M059J (cell line): ENCODE results near the gene ANKRD18B. TPM values are rescaled to one million over a fixed set of nuclear protein-coding genes. Genes with fewer than 3 reads are reported as not detected.
A peak's percentile ranks its signal among the peaks of the same experiment; 100 is the strongest.
"Not testable (repeated sequence)": the region's sequence is repeated elsewhere in the genome, so short reads cannot be mapped to it uniquely, and the experiment has no call there.

ENCODE experiments used
- DNase-seq: peaks from one replicate; pipeline ENCODE4 v3.0.0-alpha.2; 2012; ENCODE audit warnings: low read depth
- total RNA-seq: library from RNA; depleted of rRNA; stranded (reverse); fragments of >200 nt; shearing (Covaris generic); gene quantifications from 2 replicates; pipeline ENCODE4 v1.2.3, GENCODE V29; 2014

ANKRD18B gene
- total RNA-seq, 1 experiment from 2014 or later = 0.42 TPM

DNA sequence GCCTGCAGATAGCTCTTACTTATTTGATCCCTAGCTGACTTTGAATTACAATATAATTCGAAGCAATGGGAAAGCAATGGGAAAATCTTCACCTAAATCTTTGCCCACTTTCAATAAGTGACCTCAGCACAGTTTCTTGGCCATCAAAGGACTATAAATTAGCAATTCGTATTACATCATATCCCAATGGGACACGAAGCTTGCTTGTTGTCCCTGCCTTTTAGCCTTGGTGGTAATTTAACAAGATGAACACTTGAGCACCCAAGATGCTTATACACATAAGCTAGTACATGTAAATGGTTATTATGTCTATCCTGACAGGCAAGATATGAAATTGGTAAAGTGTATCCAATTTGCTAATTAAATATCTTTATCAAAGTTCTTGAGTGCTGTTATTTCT lies 9.9 kb downstream of the ANKRD18B start:
- DNase-seq = not testable (repeated sequence)

DNA sequence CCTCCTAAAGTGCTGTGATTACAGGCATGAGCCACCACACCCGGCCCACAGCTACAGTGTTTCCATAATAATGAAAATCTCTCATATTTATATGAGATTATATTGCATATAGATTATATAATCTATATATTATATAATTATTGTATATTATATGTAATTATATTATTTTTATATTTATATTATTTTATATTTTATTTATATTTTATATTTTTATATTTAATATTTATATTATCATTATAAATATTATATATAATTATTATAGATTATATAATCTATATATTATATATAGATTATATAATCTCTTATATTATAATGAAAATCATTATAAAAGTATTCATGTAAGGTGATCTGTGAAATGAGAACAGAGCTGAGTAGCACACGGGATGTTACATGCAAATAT lies 11.5 kb downstream of the ANKRD18B start:
- no peak for DNase-seq

DNA sequence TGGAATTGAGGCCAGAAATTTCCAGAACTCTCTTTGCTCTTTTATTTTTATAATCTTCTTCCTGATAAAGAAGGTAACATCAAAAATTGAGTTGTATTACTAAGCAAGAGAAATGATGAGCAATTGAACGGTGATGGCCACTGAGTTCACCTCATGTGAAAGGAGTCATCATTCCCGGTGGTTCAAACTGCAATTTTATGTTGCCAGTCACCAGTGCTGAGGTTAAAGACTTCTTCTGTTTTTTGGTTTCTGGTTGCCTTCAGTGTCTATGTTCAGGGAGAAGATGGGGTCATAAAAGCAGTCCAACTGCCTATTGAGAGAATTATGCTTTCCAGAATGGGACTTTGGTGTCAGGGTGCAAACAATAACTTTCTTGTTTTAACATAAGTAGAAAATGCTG lies 19.4 kb downstream of the ANKRD18B start:
- peak; percentile 11 for DNase-seq

DNA sequence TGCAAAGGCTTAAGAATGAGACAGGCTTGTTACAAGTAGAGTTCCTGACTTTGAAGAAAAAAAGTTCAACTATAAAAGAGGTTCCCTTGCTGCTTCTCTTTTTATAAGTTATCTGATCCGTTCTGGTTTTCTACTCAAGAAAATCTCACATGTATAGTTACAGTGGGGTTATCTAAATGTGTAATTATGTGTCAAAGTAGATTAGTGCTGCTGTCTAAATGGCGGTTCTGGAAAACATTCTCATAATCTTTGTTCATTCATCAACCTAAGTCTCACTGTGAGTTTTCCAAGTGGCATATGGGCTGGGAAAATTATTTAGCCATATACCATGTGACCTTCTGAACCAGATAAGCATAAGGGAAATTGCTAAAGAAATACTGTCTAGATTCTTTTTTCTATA lies 21.7 kb downstream of the ANKRD18B start:
- DNase-seq = not testable (repeated sequence)

DNA sequence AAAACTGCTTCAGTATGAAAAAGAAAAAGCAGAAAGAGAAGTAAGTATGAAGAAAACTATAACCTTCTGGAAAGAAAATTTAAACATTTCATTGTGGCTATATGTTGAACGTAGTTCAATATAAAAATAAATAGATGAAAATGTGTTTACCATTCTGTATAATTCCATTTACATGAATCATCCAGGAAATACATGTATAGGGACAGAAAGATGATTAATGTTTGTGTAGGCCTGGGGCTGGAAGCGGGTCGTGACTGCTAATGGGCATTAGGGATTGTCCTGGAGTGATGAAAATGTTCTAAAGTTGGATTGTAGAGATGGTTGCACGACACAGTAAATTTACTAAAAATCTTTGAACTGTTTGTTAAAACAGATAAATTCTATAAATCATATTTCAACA lies 24.8 kb downstream of the ANKRD18B start:
- not testable (repeated sequence) for DNase-seq

DNA sequence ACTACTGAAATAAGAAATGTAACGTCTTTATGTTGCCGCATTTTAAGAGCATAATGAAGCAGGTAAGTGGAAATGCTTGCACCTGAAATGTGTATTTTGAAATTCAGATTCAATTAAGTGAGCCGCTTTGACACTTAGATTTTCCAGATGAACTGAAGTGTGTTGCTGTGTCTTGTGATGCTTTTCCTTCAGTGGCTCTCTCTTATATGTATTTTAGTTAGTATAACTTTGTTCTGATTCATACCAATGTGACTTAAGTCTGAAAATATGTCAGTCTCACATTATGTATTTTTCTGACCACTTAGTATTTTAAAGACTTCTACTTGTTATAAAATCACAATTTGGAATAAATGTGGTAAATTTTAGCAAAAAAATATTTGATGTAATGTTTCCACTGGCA lies 25.4 kb downstream of the ANKRD18B start:
- DNase-seq = not testable (repeated sequence)

DNA sequence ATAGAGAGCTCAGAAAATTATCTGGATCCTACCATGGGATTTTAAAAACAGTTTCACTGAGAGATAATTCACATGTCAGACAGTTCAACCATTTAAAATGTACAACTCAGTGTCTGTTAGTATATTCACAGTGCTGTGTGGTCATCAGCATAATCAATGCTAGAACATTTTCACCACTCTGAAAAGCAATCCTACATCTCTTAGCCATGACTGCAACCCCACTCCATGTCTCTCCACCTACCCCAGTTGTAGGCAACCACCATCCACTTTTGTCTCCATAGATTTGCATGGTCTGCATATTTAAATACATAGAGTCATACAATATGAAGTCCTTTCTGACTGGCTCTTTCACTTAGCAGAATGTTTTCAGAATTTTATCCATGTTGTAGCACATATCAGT lies 27.1 kb downstream of the ANKRD18B start:
- not testable (repeated sequence) for DNase-seq

DNA sequence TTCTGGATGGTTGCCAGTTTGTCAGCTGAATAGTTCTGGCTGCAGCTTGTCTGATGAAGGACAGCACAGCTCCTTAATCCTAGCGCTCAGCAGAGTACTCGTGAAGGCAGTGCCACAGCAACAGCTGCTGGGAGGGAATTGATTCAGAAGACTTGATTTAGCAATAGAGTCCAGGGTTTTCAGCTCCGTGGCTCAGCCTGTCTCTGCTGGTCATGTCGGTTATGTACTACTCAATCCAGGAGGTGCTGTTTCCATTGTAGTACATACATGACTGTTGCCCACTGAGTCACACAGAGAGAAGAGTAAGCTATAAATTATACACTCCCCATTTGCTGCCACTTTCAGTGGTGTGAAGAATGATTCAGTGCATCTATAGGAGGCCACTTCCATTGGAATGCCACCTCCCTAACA lies 28.3 kb downstream of the ANKRD18B start:
- DNase-seq = not testable (repeated sequence)

DNA sequence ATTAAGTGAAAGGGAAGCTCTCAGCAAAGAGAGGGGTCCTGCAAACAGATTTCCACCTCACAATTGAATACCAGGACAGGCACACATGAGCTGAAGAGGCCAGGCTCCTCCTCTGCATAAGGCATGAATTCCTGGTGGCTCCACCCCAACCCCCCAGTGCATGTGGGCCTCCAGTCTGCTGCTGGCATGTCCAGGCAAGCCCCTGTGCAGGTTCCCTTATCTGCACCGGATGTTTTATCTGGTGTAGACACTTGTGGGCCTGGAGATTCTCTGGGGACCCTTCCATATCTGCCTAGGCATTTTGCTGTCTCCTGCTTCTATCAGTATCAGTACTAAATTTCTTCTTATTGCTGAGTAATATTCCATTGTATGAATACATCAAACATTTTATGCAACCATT lies 36.2 kb downstream of the ANKRD18B start:
- DNase-seq = not testable (repeated sequence)

DNA sequence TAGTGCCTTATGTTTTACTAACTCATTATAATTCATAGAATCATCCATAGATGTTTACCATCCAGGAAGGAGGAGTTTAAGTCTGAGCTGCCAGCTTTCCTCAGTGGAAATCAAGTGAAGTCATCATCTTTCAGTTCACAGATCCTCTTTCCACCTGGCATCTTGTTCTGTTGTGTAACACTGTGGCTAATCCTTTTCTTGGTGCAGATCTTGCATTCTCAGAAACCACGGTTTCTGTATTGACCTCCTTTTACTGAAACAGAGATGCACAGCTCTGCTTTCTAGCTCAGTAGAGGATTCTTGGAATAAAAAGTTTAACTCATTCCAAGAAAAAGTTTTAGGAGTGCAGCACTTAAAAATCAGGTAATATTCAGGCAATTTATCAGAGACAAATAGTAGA lies 38.1 kb downstream of the ANKRD18B start:
- DNase-seq = not testable (repeated sequence)

DNA sequence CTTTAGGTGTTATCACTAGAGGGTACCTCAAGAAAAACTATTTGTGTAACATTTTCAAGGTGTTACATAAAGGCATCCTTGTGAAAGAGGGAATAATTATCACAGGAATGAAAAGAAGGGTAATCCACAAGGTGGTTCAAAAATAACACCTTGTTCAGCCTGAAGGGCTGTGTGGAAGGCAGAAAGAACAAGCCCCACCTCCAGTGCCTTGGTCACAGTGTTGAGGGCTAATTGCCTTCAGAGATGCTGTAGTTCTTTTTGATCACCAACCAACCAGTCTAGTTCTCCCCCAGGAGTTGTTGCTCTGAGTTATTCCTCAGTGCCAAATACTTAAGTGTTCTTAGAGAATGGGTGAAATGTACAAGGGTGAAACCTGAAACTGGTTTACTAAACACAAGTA lies 43.7 kb downstream of the ANKRD18B start:
- not testable (repeated sequence) for DNase-seq

DNA sequence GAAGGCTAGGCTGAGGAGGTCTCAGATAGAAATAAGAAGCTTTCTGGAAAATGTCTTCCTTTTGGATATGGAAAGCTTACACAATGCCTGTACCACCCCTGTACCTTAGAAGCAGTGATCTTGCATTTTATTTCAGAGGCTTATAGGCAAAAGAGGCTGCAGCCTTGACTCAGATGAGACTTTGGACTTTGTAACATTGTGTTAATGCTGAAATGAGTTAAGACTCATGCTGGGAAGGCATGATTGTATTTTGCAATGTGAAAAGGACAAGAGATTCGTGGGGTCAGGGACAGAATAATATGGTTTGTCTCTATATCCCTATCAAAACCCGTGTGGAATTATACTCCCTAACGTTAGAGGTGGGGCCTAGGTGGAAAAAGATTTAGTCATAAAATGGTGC lies 53.7 kb downstream of the ANKRD18B start:
- not testable (repeated sequence) for DNase-seq

DNA sequence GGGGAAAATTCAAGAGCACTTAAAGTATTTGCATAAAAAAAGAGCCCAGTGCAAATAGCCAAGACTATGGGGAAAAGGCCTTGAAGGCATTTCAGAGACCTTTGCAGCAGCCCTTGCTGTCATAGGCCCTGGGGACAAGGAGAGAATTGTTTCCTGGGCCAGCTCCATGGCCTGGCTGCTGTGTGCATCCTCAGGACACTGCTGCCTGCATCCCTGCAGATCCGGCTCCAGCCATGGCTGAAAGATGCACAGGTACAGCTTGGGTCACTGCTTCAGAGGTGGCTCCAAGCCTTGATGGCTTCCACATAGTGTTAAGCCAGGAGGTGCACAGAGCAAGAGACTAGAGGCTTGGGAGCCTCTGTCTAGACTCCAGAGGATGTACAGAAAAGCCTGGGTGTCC lies 55.9 kb downstream of the ANKRD18B start:
- not testable (repeated sequence) for DNase-seq

DNA sequence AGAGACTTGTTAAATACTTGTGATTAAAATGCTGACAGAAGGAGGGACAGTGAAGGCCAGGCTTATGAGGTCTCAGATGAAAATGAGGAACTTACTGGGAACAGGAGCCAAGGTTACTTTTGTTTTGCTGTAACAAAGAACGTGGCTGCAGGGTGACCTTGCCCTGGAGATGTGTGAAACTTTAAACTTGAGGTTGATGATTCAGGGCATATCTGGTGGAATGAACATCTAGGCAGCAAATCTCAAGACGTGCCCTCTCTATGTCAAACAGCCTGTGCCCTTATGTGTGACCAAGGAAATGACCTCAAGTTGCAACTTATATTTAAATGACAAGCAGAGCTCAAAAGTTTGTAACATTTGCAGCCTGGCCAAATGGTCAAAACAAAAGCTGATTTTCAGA lies 58.6 kb downstream of the ANKRD18B start:
- peak; percentile 55 for DNase-seq

DNA sequence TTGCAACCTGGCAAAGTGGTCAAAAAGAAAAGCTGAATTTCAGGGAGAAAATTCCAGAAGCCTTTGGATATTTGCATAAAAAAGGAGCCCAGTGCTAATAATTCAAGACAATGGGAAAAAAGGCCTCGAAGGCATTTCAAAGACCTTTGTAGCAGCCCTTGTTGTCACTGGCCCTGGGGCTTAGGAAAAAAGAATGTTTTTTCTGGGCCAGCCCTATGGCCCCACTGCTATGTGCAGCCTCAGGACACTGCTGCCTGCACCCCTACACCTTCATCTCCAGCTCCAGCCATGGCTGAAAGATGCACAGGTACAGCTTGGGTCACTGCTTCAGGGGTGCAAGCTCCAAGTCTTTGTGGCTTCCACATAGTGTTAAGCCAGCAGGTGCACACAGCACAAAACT lies 62.1 kb downstream of the ANKRD18B start:
- not testable (repeated sequence) for DNase-seq

DNA sequence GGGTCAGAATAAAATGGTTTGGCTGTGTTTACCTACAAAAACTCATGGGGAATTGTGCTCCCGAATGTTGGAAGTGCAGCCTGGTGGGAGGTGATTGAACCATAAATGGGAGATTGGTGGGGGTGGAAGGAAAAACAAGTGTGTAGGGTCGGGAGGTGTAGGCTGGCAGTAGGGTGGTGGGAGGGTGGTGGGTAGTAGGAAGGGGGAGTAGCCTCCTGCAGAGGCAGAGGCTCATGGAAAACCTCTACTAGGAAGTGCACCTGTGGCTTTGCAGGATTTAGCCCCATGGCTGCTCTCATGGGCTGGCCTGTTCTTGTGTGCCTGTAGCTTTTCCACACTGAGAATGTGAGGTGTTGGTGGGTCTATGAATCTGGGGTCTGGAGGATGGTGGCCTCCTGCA lies 63.7 kb downstream of the ANKRD18B start:
- not testable (repeated sequence) for DNase-seq

DNA sequence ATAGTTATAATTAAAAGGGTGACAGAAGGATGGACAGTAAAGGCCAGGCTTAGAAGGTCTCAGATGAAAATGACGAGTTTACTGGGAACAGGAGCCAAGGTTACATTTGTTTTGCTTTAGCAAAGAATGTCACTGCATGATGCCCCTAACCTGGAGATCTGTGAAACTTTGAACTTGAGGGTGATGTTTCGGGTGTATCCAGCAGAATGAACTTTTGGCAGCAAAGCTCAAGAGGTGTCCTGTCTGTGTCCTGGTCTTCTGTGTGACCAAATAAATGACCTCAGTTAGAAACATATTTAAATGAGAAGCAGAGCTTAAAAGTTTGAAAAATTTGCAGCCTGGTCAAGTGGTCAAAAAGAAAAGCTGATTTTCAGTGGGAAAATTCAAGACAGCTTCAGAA lies 64.8 kb downstream of the ANKRD18B start:
- not testable (repeated sequence) for DNase-seq

DNA sequence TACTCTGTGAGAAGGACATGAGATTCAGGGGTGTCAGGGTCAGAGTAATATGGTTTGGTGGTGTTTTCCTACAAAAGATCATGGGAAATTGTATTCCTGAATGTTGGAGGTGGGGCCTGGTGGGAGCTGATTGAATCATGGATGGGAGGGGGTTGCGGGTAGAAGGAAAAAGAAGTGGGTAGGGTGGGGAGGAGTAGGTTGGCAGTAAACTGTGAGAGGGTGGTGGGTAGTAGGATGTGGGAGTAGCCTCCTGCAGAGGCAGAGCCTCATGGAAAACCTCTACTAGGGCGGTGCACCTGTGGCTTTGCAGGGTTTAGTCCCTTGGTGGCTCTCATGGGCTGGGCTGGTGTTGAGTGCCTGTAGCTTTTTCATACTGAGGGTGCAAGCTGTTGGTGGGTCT lies 66.8 kb downstream of the ANKRD18B start:
- not testable (repeated sequence) for DNase-seq

DNA sequence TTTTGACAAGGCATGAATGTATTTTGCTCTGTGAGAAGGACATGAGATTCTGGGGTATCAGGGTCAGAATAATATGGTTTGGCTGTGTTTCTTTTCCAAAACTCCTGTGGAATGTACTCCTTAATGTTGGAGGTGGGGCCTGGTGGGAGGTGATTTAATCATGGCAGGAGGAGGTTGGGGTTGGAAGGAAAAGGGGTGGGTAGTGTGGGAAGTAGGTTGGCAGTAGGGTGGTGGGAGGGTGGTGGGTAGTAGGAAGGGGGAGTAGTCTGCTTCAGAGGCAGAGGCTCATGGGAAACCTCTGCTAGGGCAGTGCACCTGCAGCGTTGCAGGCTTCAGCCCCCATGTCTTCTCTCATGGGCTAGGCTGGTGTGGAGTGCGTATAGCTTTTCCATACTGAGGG lies 72.9 kb downstream of the ANKRD18B start:
- not testable (repeated sequence) for DNase-seq

DNA sequence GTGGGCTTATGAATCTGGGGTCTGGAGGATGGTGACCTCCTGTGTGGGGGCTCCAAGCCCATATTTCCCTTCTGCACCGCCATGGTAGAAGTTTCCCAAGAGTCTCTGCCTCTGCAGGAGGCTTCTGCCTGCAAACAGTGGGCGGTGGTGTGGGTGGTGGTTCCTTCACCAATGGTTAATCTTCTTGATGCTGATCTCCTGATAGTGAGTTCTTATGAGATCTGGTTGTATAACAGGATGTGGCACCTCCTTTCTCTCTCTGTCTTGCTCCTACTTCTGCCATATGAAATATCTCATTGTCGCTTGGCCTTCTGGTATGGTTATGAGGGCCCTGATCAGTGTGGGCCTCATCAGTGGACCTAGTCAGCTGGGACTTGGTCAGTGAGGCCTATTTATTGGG lies 73.3 kb downstream of the ANKRD18B start:
- not testable (repeated sequence) for DNase-seq

DNA sequence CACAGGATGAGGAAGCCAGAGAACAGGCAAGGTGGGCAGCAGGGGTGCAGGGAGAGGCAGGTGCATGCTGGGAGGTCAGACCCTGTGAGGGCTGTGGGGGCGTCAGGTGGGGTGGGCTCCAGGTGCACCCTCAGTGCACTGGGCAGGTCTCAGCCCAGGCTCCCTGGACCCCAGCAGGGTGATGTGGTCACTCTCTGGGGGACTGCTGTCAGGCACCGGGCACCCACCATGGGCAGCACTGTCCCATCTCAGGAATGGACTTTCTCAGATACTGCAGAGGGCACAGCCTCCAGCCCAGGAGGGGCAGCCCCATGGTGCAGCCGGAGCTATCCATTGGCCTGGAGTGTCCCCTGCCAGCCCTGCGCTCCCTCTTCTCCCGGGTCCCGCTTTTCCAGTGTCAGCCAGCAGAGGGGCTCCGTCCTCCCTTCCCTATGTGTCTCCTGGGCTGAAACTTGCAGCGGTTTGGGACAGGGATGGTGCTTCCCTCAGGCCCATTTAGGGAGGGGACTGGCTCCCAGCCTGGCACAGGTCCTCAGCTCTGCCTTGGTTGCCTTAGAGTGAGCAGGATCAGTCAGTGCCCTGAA lies 74.8 kb downstream of the ANKRD18B start:
- DNase-seq = not testable (repeated sequence)

DNA sequence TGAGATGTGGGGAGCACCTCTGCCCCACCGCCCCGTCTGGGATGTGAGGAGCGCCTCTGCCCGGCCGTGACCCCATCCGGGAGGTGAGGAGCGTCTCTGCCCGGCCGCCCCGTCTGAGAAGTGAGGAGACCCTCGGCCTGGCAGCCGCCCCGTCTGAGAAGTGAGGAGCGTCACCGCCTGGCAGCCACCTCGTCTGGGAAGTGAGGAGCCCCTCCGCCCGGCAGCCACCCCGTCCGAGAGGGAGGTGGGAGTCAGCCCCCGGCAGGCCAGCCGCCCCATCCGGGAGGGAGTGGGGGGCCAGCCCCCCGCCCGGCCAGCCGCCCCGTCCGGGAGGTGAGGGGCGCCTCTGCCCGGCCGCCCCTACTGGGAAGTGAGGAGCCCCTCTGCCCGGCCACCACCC lies 76.9 kb downstream of the ANKRD18B start:
- not testable (repeated sequence) for DNase-seq

DNA sequence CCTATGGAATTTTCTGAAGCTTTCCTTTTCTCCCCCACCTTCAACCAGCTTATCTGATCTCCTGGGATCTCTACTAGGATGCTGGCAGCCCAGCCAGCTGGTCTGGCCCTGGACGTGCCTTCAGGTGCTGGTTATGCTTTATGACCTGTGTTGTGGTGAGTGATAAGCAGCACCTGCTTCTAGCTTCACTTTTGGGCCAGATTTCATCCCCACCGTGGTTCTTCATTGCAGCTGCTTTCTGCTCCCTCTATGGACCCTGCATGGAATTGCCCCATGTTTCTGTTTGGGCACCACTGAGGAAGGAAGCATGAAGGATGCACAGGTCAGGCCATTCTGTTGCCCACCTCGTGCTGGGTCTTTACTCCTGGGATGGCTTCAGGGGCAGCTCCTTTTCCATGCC lies 80.2 kb downstream of the ANKRD18B start:
- DNase-seq = peak; percentile 14

DNA sequence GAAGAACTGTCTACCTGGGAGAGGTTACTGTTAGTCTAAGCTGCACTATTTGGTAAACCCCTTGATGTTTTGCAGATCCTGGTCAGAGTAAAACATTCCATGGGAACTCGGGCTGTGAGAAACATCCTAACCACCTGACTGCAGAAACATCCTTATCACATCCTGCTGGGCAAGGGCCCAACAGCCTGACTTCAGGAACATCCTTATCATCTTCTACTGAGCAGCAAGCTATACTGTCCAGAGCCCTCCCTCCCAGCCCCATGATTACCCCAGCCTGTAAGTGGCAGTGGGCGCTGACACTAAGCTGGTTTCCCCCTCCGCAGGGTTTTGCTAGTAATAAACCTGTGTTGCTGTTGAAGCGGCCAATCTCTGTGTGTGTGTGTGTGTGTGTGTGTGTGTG lies 80.9 kb downstream of the ANKRD18B start:
- DNase-seq = not testable (repeated sequence)
